A673 (cell line): ENCODE data around the gene HOXA6. TPM values are rescaled to one million over a fixed set of nuclear protein-coding genes. Genes with fewer than 3 reads are reported as not detected.
A peak's percentile ranks its signal among the peaks of the same experiment; 100 is the strongest.

Experiments used
- BruUV-seq: library from RNA; stranded (reverse); fragments of 400-500 nt; replicated peaks from 2 replicates; lab custom pipeline; 2021; lab: Mats Ljungman, UMichigan
- CTCF ChIA-PET: fragments of 300-600 bp; sonication (Branson Sonifier 250); formaldehyde crosslinking; loops from one replicate; lab custom pipeline; 2022; ENCODE audit warnings: antibody characterized with exemption; lab: Charles Lee
- POLR2A ChIA-PET: fragments of 300-600 bp; sonication (Branson Sonifier 250); formaldehyde crosslinking; loops from one replicate; lab custom pipeline; 2022; ENCODE audit warnings: antibody characterized with exemption; ENCODE audit not compliant: low non-redundant PET; lab: Charles Lee
- DNase-seq: peaks from one replicate; pipeline ENCODE4 v3.0.0-alpha.2; 2015; ENCODE audit warnings: low spot score
- H3K27ac ChIP-seq: fragments of 200-600 bp; sonication (generic); 2 replicates; pipeline ENCODE4 v1.5.1; 2016; ENCODE audit warnings: mixed run types, low read depth, mild to moderate bottlenecking, mixed read lengths, antibody characterized with exemption, low read length; ENCODE audit not compliant: poor library complexity, severe bottlenecking
- H3K27me3 ChIP-seq: fragments of 200-600 bp; sonication (generic); replicated peaks from 2 replicates; pipeline ENCODE4 v1.6.1; 2017; ENCODE audit warnings: mixed run types, low read depth, mild to moderate bottlenecking, mixed read lengths, antibody characterized with exemption, low read length; ENCODE audit not compliant: insufficient read depth, poor library complexity
- H3K36me3 ChIP-seq: fragments of 200-600 bp; sonication (generic); 2 replicates; pipeline ENCODE4 v1.6.1; 2016; ENCODE audit warnings: mixed run types, mild to moderate bottlenecking, mixed read lengths, antibody characterized with exemption, low read length; ENCODE audit not compliant: insufficient read depth, poor library complexity, severe bottlenecking
- H3K4me1 ChIP-seq: fragments of 200-600 bp; sonication (generic); 2 replicates; pipeline ENCODE4 v1.6.1; 2017; ENCODE audit warnings: mixed run types, mild to moderate bottlenecking, mixed read lengths, antibody characterized with exemption, low read length; ENCODE audit not compliant: insufficient read depth, poor library complexity, severe bottlenecking
- H3K4me3 ChIP-seq: fragments of 200-600 bp; sonication (generic); 2 replicates; pipeline ENCODE4 v1.5.1; 2016; ENCODE audit warnings: low read depth, mixed run types, mild to moderate bottlenecking, mixed read lengths, low read length; ENCODE audit not compliant: poor library complexity, severe bottlenecking
- H3K9me3 ChIP-seq: fragments of 200-600 bp; sonication (generic); 2 replicates; pipeline ENCODE4 v1.6.1; 2016; ENCODE audit warnings: mixed run types, low read depth, mild to moderate bottlenecking, mixed read lengths, antibody characterized with exemption, low read length; ENCODE audit not compliant: poor library complexity, severe bottlenecking
- CTCF ChIP-seq: fragments of 300-800, 200-600 bp; sonication (generic); conservative IDR thresholded peaks from 2 replicates; pipeline ENCODE4 v1.5.1; 2017; ENCODE audit warnings: low read depth, mild to moderate bottlenecking, antibody characterized with exemption, low read length, moderate library complexity, mixed read lengths
- EZH2 ChIP-seq: fragments of 200-600 bp; sonication (generic); IDR thresholded peaks from 2 replicates; pipeline ENCODE4 v1.6.1; 2017; ENCODE audit warnings: borderline replicate concordance, low read depth, mild to moderate bottlenecking, mixed read lengths, antibody characterized with exemption, low read length; ENCODE audit not compliant: poor library complexity, severe bottlenecking
- intact Hi-C: fragments of 100-400 bp; cut with micrococcal nuclease; formaldehyde crosslinking; loops from one replicate; pipeline ENCODE4 v1.10.0; 2022; ENCODE audit not compliant: unreplicated experiment
- total RNA-seq: library from RNA; stranded (reverse); gene quantifications from 2 replicates; pipeline ENCODE4 v1.2.3, GENCODE V29; 2021

HOXA6 gene
- total RNA-seq, 1 experiment from 2014 or later, result not detected

GRCh38 chr7:27116031-27116961, 31.3 kb downstream of the HOXA6 start:
- BruUV-seq, result no TSS peak
- ChIA-PET CTCF (no interaction called here), POLR2A (no interaction called here)
- H3K4me3 ChIP-seq, result no peak overlapping the region
- DNase-seq, result no peak
- no peaks in the 10 kb centered on the region for H3K36me3 ChIP-seq
- no peaks in the 10 kb centered on the region for H3K4me1 ChIP-seq
- TF ChIP-seq CTCF (no peak), EZH2 (peak; percentile 53)
- peaks cover 97% of the 10 kb centered on the region for H3K27me3 ChIP-seq
- H3K9me3 ChIP-seq, result no peaks in the 10 kb centered on the region
- intact Hi-C loops, result no loop called here
- no peak overlapping the region for H3K27ac ChIP-seq

- intact Hi-C loops, result no loop called here
- POLR2A ChIA-PET, result no interaction called here
Measured at GRCh38 chr7:27115221-27116026, 32.1 kb downstream of the HOXA6 start.

More at GRCh38 chr7:27115221-27116026, 32.1 kb downstream of the HOXA6 start:
- TF ChIP-seq EZH2, result peak; percentile 98
- TF ChIP-seq CTCF, result no peak
- no peak overlapping the region for H3K27ac ChIP-seq
- BruUV-seq, result no TSS peak
- H3K4me1 ChIP-seq, result no peaks in the 10 kb centered on the region
- no peaks in the 10 kb centered on the region for H3K9me3 ChIP-seq
- H3K4me3 ChIP-seq, result no peak overlapping the region
- no peak for DNase-seq
- H3K36me3 ChIP-seq, result no peaks in the 10 kb centered on the region
- H3K27me3 ChIP-seq, result peaks cover 97% of the 10 kb centered on the region
- CTCF ChIA-PET, result interaction anchor here (0.6 kb wide), 1 partner anchor 1244 kb away, joined by 3 read pairs; no protein-coding TSS in a partner anchor
